Smooth muscle cell (in vitro differentiated cells): Measurements from ENCODE around the gene OVOL3. TPM values are rescaled to one million over a fixed set of nuclear protein-coding genes. Genes with fewer than 3 reads are reported as not detected.

Experiments used
- DNase-seq: peaks from one replicate; lab custom pipeline; 2025; ENCODE audit not compliant: unreplicated experiment; lab: John Stamatoyannopoulos, UW
- H2AFZ ChIP-seq: fragments of 200-600 bp; sonication (generic); 2 replicates; pipeline ENCODE4 v1.6.0; 2016; ENCODE audit warnings: antibody characterized with exemption, low read depth, mild to moderate bottlenecking
- H3F3A ChIP-seq: fragments of 200-600 bp; sonication (generic); 2 replicates; pipeline ENCODE4 v1.6.0; 2017; ENCODE audit warnings: antibody characterized with exemption, low read depth
- H3K27ac ChIP-seq: fragments of 200-600 bp; sonication (generic); 2 replicates; pipeline ENCODE4 v1.5.1; 2016; ENCODE audit warnings: low read depth, mild to moderate bottlenecking
- H3K27me3 ChIP-seq: fragments of 200-600 bp; sonication (generic); 2 replicates; pipeline ENCODE4 v1.6.1; 2016; ENCODE audit warnings: low read depth, mild to moderate bottlenecking
- H3K36me3 ChIP-seq: fragments of 200-600 bp; sonication (generic); 2 replicates; pipeline ENCODE4 v1.5.1; 2016; ENCODE audit warnings: low read depth
- H3K4me1 ChIP-seq: fragments of 200-600 bp; sonication (generic); 2 replicates; pipeline ENCODE4 v1.5.1; 2016; ENCODE audit warnings: low read depth
- H3K4me2 ChIP-seq: fragments of 200-600 bp; sonication (generic); 2 replicates; pipeline ENCODE4 v1.6.0; 2016; ENCODE audit warnings: mild to moderate bottlenecking
- H3K4me3 ChIP-seq: fragments of 200-600 bp; sonication (generic); 2 replicates; pipeline ENCODE4 v1.5.1; 2016; ENCODE audit warnings: mild to moderate bottlenecking
- H3K79me2 ChIP-seq: fragments of 200-600 bp; sonication (generic); 2 replicates; pipeline ENCODE4 v1.6.0; 2016; ENCODE audit warnings: low read depth, mild to moderate bottlenecking
- H3K9ac ChIP-seq: fragments of 200-600 bp; sonication (generic); 2 replicates; pipeline ENCODE4 v1.6.0; 2016; ENCODE audit warnings: low read depth
- H3K9me3 ChIP-seq: fragments of 200-600 bp; sonication (generic); replicated peaks from 2 replicates; pipeline ENCODE4 v1.5.1; 2016; ENCODE audit warnings: low read depth
- H4K20me1 ChIP-seq: fragments of 200-600 bp; sonication (generic); 2 replicates; pipeline ENCODE4 v1.6.0; 2016; ENCODE audit warnings: low read depth
- CTCF ChIP-seq: fragments of 200-600 bp; sonication (generic); IDR thresholded peaks from 2 replicates; pipeline ENCODE4 v1.5.1; 2017; ENCODE audit warnings: borderline replicate concordance, mild to moderate bottlenecking, antibody characterized with exemption; ENCODE audit not compliant: insufficient read depth, poor library complexity, severe bottlenecking
- WGBS: methylation state at CpG from one replicate; pipeline ENCODE4 v1.1.7; 2016; ENCODE audit warnings: low lambda C conversion rate; 5-methylcytosine and 5-hydroxymethylcytosine counted together
- polyA plus RNA-seq: library from polyadenylated mRNA; unstranded; fragments of >200 nt; fragmentation: Nextera tagmentation; extraction: Ambion mirVana; gene quantifications from 2 replicates; pipeline ENCODE4 v1.2.1, GENCODE V29; 2016
- total RNA-seq: library from RNA; depleted of rRNA; stranded (reverse); fragments of >200 nt; gene quantifications from 2 replicates; pipeline ENCODE4 v1.2.3, GENCODE V29; 2014

OVOL3 gene
- total and polyA plus RNA-seq, 2 experiments from 2014 or later, result not detected

- Histone ChIP-seq H3K4me2 (peak within 1 kb of the TSS; percentile 97), H3F3A (no peaks in the 10 kb centered on the region), H3K9ac (peak within 1 kb of the TSS; percentile 70), H2AFZ (peak within 1 kb of the TSS; percentile 46), H3K79me2 (peaks cover 18% of the 10 kb centered on the region), H3K9me3 (no peaks in the 10 kb centered on the region), H3K4me3 (peak within 1 kb of the TSS; percentile 70), H3K36me3 (no peaks in the 10 kb centered on the region), H3K27ac (peak within 1 kb of the TSS; percentile 13), H4K20me1 (peaks cover 4% of the 10 kb centered on the region), H3K4me1 (peaks cover 6% of the 10 kb centered on the region), H3K27me3 (no peaks in the 10 kb centered on the region)
- DNase-seq, result peak; percentile 93
- WGBS, result under 1% methylated on average over 56 of the region's 60 CpGs
- TF ChIP-seq CTCF, result no peak
These were observed 3.9 kb downstream of the OVOL3 start, which contains the start of gene POLR2I for GRCh38 chr19:36114721-36115452. POLR2I (minus strand) TSS chr19:36114875; CDS start chr19:36114856, 19 bp downstream.

- H3K4me3 ChIP-seq, result peak within 1 kb of the TSS; percentile 70
- peak within 1 kb of the TSS; percentile 97 for H3K4me2 ChIP-seq
- WGBS, result 5% methylated on average over 50 of the region's 59 CpGs
- H3K36me3 ChIP-seq, result no peaks in the 10 kb centered on the region
- no peak for TF ChIP-seq CTCF
- peak within 1 kb of the TSS; percentile 46 for H2AFZ ChIP-seq
- H4K20me1 ChIP-seq, result peaks cover 8% of the 10 kb centered on the region
- H3K27ac ChIP-seq, result peak within 1 kb of the TSS; percentile 13
- no peaks in the 10 kb centered on the region for H3K9me3 ChIP-seq
- DNase-seq, result peak; percentile 92
- H3F3A ChIP-seq, result no peaks in the 10 kb centered on the region
- H3K9ac ChIP-seq, result peak within 1 kb of the TSS; percentile 70
- peaks cover 6% of the 10 kb centered on the region for H3K4me1 ChIP-seq
- peaks cover 18% of the 10 kb centered on the region for H3K79me2 ChIP-seq
- H3K27me3 ChIP-seq, result no peaks in the 10 kb centered on the region
These were observed 4.8 kb downstream of the OVOL3 start, which contains the start of gene TBCB for GRCh38 chr19:36115453-36116343. TBCB (plus strand) TSS chr19:36115468; CDS start chr19:36115561, 93 bp downstream.

DNA sequence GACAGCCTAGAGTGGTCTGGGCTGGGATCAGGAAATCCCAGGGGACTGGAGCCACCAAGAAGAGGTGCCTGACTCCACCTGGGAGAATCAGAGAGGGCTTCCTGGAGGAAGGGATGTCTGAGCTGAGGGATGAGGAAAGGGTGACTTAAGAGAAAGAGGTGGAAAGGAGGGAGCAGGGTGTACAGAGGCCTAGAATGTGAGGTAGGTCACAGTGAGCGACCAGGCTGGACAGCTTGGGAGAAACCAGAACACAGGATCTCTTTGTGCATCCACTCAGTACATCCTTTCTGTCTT lies 5.3 kb downstream of the OVOL3 start:
- H3K9ac ChIP-seq, result no peak overlapping the region
- no peaks in the 10 kb centered on the region for H3K27me3 ChIP-seq
- no peaks in the 10 kb centered on the region for H3F3A ChIP-seq
- H3K9me3 ChIP-seq, result no peaks in the 10 kb centered on the region
- no peak overlapping the region for H2AFZ ChIP-seq
- H3K4me1 ChIP-seq, result peaks cover 6% of the 10 kb centered on the region
- no peak overlapping the region for H3K27ac ChIP-seq
- DNase-seq, result no peak
- no peaks in the 10 kb centered on the region for H3K36me3 ChIP-seq
- H3K4me2 ChIP-seq, result peak overlapping the region; percentile 88
- H4K20me1 ChIP-seq, result peaks cover 8% of the 10 kb centered on the region
- H3K4me3 ChIP-seq, result peak overlapping the region; percentile 70
- no peak for TF ChIP-seq CTCF
- 94% methylated on average over 1 of the region's 1 CpG for whole genome bisulfite sequencing
- peaks cover 18% of the 10 kb centered on the region for H3K79me2 ChIP-seq
